A549 (cell line): ENCODE results near the gene SYP. TPM values are rescaled to one million over a fixed set of nuclear protein-coding genes. Genes with fewer than 3 reads are reported as not detected.
A peak's percentile ranks its signal among the peaks of the same experiment; 100 is the strongest.

Experiments used
- ATAC-seq, 2 experiments: fragments of 200-7000 bp in 1 of 2; fragments of >200 bp in 1 of 2; cut with Nextera tagmentation in 1 of 2; cut with Tn5 transposase in 1 of 2; 3 replicates each; pipeline versions ENCODE4 v1.8.0 to v1.9.1; 2018 to 2020; ENCODE audit warnings: mild to moderate bottlenecking in 1 of 2, moderate library complexity in 1 of 2
- CTCF ChIA-PET: fragments of 300-600 bp; sonication (Branson Sonifier 250); formaldehyde crosslinking; extraction: SDS; loops from one replicate; lab custom pipeline; 2021; ENCODE audit warnings: antibody characterized with exemption, inconsistent platforms; lab: Yijun Ruan, JAX
- POLR2A ChIA-PET: fragments of 350-600 bp; formaldehyde crosslinking; extraction: SDS; loops from one replicate; lab custom pipeline; 2021; ENCODE audit warnings: antibody characterized with exemption, inconsistent platforms; lab: Yijun Ruan, JAX
- DNase-seq, 2 experiments: peaks; one replicate each; pipeline versions ENCODE4 v3.0.0 to v3.0.0-alpha.2; 2011 to 2016; ENCODE audit warnings: low read depth in 1 of 2, low spot score in 1 of 2
- FAIRE-seq: peaks from 2 replicates; lab custom pipeline; 2011; peaks lifted over from hg19 to GRCh38; lab: Jason Lieb, UNC
- H3K27ac ChIP-seq, 2 experiments: fragments of >200 bp; sonication (Bioruptor Twin); formaldehyde crosslinking; 3 replicates each; pipeline ENCODE4 v1.5.1; 2016 to 2017
- H3K4me1 ChIP-seq: fragments of >200 bp; sonication (Bioruptor Twin); formaldehyde crosslinking; 3 replicates; pipeline ENCODE4 v1.6.1; 2016
- H3K4me2 ChIP-seq: fragments of >200 bp; sonication (Bioruptor Twin); formaldehyde crosslinking; 3 replicates; pipeline ENCODE4 v1.6.1; 2016
- H3K4me3 ChIP-seq: fragments of >200 bp; sonication (Bioruptor Twin); formaldehyde crosslinking; 3 replicates; pipeline ENCODE4 v1.5.1; 2016
- H3K9me3 ChIP-seq: fragments of >200 bp; sonication (Bioruptor Twin); formaldehyde crosslinking; 3 replicates; pipeline ENCODE4 v1.6.1; 2016
- CBX2 ChIP-seq: fragments of 200-600 bp; sonication (generic); IDR thresholded peaks from 2 replicates; pipeline ENCODE4 v1.6.1; 2016; ENCODE audit warnings: low read depth, mild to moderate bottlenecking, borderline replicate concordance
- CHD2 ChIP-seq: fragments of 150-350 bp; IDR thresholded peaks from 2 replicates; pipeline ENCODE4 v1.6.1; 2014; ENCODE audit warnings: low read length; ENCODE audit not compliant: partially characterized antibody
- EHMT2 ChIP-seq: fragments of 200-600 bp; sonication (generic); IDR thresholded peaks from 2 replicates; pipeline ENCODE4 v1.6.1; 2016; ENCODE audit warnings: antibody characterized with exemption, low read depth, mild to moderate bottlenecking, moderate library complexity
- EP300 ChIP-seq, 2 experiments: fragments of >200 bp; sonication (Bioruptor Twin); formaldehyde crosslinking; IDR thresholded peaks; 2 replicates in 1 of 2; 3 replicates in 1 of 2; pipeline ENCODE4 v1.6.1; 2016 to 2017
- HEYL ChIP-seq: fragments of 250-450 bp; sonication (Bioruptor Pico); IDR thresholded peaks from 2 replicates; pipeline ENCODE4 v1.8.0; 2021; ENCODE audit warnings: mild to moderate bottlenecking, moderate library complexity
- HOXB5 ChIP-seq: fragments of 250-450 bp; sonication (Bioruptor Pico); IDR thresholded peaks from 2 replicates; pipeline ENCODE4 v1.5.0; 2020; ENCODE audit warnings: mild to moderate bottlenecking, moderate library complexity
- JUNB ChIP-seq: fragments of >200 bp; sonication (Bioruptor Twin); formaldehyde crosslinking; IDR thresholded peaks from 2 replicates; pipeline ENCODE4 v1.6.1; 2016
- KDM1A ChIP-seq: fragments of 200-600 bp; sonication (generic); IDR thresholded peaks from 2 replicates; pipeline ENCODE4 v1.6.1; 2016; ENCODE audit warnings: low read depth, mild to moderate bottlenecking
- NFE2L2 ChIP-seq: fragments of 150-350 bp; conservative IDR thresholded peaks from 2 replicates; pipeline ENCODE4 v1.6.1; 2014; ENCODE audit warnings: low read length
- POLR2A ChIP-seq: IDR thresholded peaks from 2 replicates; pipeline ENCODE4 v1.6.1; 2012; ENCODE audit warnings: mild to moderate bottlenecking, low read length
- RAD21 ChIP-seq, 2 experiments: fragments of >200 bp in 1 of 2; sonication (Bioruptor Twin) in 1 of 2; formaldehyde crosslinking in 1 of 2; IDR thresholded peaks in 1 of 2; conservative IDR thresholded peaks in 1 of 2; 2 replicates in 1 of 2; 3 replicates in 1 of 2; pipeline ENCODE4 v1.6.1; 2012 to 2018; ENCODE audit warnings: inconsistent platforms in 1 of 2
- ZNF302 ChIP-seq: fragments of 250-450 bp; sonication (Bioruptor Pico); IDR thresholded peaks from 2 replicates; pipeline ENCODE4 v1.9.0; 2021; ENCODE audit warnings: inconsistent platforms, mild to moderate bottlenecking, moderate library complexity
- ZSCAN20 ChIP-seq: fragments of 250-450 bp; sonication (Bioruptor Pico); IDR thresholded peaks from 2 replicates; pipeline ENCODE4 v1.8.0; 2022; ENCODE audit warnings: mild to moderate bottlenecking, moderate library complexity
- WGBS: methylation state at CpG from one replicate; pipeline ENCODE4 v1.1.6; 2017; ENCODE audit errors: missing lambda C conversion rate; 5-methylcytosine and 5-hydroxymethylcytosine counted together
- polyA plus RNA-seq, 4 experiments: library from polyadenylated mRNA; depleted of rRNA in 3 of 4; stranded (reverse); fragments of >200 nt; fragmentation: RNase III in 1 of 4; extraction: RNeasy Plus Mini Kit Qiagen cat#74134 plus additional on column Dnase treatment in 1 of 4; gene quantifications; 2 replicates in 3 of 4; 3 replicates in 1 of 4; pipeline ENCODE4 v1.2.3, GENCODE V29; 2011 to 2017
- TF ChIP-seq, protein P1 (sequence below): fragments of 150-350 bp; IDR thresholded peaks from 2 replicates; pipeline ENCODE4 v1.6.1; 2014; ENCODE audit warnings: low read depth, mild to moderate bottlenecking, low read length
- TF ChIP-seq, protein P2 (sequence below): fragments of >200 bp; sonication (Bioruptor Twin); formaldehyde crosslinking; IDR thresholded peaks from 3 replicates; pipeline ENCODE4 v1.5.1; 2016
- TF ChIP-seq, protein P3 (sequence below): fragments of >200 bp; sonication (Bioruptor Twin); formaldehyde crosslinking; IDR thresholded peaks from 3 replicates; pipeline ENCODE4 v1.6.1; 2016
- TF ChIP-seq, protein P4 (sequence below): IDR thresholded peaks from 2 replicates; pipeline ENCODE4 v1.6.1; 2012
- TF ChIP-seq, protein P5 (sequence below): fragments of 200-600 bp; sonication (generic); IDR thresholded peaks from 2 replicates; pipeline ENCODE4 v1.6.1; 2016; ENCODE audit warnings: antibody characterized with exemption, mild to moderate bottlenecking, moderate library complexity

The SYP gene
- polyA plus RNA-seq, 2 of the 4 experiments (the other 2 are of a cell fraction), result 1.3 to 3.8 TPM

- H3K4me3 ChIP-seq, result no peak overlapping the region
- H3K9me3 ChIP-seq, result no peaks in the 10 kb centered on the region
- CTCF ChIA-PET, result interaction anchor here (0.7 kb wide), 1 partner anchor 19 kb away, joined by 3 read pairs; no protein-coding TSS in a partner anchor
- FAIRE-seq (no peak), DNase-seq (no peak), ATAC-seq (peak in 1 of 2 experiments; percentile 37; a peak in 1 of 6 replicates)
- no peaks in the 10 kb centered on the region for H3K4me1 ChIP-seq
- H3K27ac ChIP-seq, result no peak overlapping the region
- H3K4me2 ChIP-seq, result no peak overlapping the region
- TF ChIP-seq, protein P1, sequence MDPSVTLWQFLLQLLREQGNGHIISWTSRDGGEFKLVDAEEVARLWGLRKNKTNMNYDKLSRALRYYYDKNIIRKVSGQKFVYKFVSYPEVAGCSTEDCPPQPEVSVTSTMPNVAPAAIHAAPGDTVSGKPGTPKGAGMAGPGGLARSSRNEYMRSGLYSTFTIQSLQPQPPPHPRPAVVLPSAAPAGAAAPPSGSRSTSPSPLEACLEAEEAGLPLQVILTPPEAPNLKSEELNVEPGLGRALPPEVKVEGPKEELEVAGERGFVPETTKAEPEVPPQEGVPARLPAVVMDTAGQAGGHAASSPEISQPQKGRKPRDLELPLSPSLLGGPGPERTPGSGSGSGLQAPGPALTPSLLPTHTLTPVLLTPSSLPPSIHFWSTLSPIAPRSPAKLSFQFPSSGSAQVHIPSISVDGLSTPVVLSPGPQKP, result no peak
- TF ChIP-seq, protein P2, sequence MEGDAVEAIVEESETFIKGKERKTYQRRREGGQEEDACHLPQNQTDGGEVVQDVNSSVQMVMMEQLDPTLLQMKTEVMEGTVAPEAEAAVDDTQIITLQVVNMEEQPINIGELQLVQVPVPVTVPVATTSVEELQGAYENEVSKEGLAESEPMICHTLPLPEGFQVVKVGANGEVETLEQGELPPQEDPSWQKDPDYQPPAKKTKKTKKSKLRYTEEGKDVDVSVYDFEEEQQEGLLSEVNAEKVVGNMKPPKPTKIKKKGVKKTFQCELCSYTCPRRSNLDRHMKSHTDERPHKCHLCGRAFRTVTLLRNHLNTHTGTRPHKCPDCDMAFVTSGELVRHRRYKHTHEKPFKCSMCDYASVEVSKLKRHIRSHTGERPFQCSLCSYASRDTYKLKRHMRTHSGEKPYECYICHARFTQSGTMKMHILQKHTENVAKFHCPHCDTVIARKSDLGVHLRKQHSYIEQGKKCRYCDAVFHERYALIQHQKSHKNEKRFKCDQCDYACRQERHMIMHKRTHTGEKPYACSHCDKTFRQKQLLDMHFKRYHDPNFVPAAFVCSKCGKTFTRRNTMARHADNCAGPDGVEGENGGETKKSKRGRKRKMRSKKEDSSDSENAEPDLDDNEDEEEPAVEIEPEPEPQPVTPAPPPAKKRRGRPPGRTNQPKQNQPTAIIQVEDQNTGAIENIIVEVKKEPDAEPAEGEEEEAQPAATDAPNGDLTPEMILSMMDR, result no peak
- no peak for TF ChIP-seq EHMT2
- TF ChIP-seq CBX2, result no peak
- TF ChIP-seq, all 56 proteins: peak for 0
- POLR2A ChIA-PET, result no interaction called here
- WGBS, result 88% methylated on average over 21 of the region's 44 CpGs
Observed at GRCh38 chrX:49230500-49231232, 30.7 kb upstream of the SYP start.

- POLR2A ChIA-PET, result no interaction called here
- 96% methylated on average over 16 of the region's 17 CpGs for WGBS
Observed at GRCh38 chrX:49228185-49228584, 28.2 kb upstream of the SYP start.

More at GRCh38 chrX:49228185-49228584, 28.2 kb upstream of the SYP start:
- Histone ChIP-seq H3K4me2 (no peak overlapping the region), H3K27ac (no peak overlapping the region), H3K4me1 (no peaks in the 10 kb centered on the region)
- ATAC-seq, result no peak
- CTCF ChIA-PET, result no interaction called here
- TF ChIP-seq ZSCAN20 (CRISPR knock-in tag) (no peak), RAD21 (conservative IDR thresholded peaks at IDR 0.05 in 1 of 2, IDR thresholded peaks at IDR 0.05 in 1 of 2) (no peak), CHD2 (no peak), EP300 (IDR thresholded peaks at IDR 0.05) (no peak), NFE2L2 (no peak), HOXB5 (CRISPR knock-in tag) (no peak), HEYL (CRISPR knock-in tag) (no peak), ZNF302 (CRISPR knock-in tag) (no peak), POLR2A (no peak), JUNB (no peak), KDM1A (no peak)
- TF ChIP-seq, protein P3, sequence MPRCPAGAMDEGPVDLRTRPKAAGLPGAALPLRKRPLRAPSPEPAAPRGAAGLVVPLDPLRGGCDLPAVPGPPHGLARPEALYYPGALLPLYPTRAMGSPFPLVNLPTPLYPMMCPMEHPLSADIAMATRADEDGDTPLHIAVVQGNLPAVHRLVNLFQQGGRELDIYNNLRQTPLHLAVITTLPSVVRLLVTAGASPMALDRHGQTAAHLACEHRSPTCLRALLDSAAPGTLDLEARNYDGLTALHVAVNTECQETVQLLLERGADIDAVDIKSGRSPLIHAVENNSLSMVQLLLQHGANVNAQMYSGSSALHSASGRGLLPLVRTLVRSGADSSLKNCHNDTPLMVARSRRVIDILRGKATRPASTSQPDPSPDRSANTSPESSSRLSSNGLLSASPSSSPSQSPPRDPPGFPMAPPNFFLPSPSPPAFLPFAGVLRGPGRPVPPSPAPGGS, result no peak
- TF ChIP-seq, protein P4, sequence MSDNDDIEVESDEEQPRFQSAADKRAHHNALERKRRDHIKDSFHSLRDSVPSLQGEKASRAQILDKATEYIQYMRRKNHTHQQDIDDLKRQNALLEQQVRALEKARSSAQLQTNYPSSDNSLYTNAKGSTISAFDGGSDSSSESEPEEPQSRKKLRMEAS, result no peak
- TF ChIP-seq, protein P5, sequence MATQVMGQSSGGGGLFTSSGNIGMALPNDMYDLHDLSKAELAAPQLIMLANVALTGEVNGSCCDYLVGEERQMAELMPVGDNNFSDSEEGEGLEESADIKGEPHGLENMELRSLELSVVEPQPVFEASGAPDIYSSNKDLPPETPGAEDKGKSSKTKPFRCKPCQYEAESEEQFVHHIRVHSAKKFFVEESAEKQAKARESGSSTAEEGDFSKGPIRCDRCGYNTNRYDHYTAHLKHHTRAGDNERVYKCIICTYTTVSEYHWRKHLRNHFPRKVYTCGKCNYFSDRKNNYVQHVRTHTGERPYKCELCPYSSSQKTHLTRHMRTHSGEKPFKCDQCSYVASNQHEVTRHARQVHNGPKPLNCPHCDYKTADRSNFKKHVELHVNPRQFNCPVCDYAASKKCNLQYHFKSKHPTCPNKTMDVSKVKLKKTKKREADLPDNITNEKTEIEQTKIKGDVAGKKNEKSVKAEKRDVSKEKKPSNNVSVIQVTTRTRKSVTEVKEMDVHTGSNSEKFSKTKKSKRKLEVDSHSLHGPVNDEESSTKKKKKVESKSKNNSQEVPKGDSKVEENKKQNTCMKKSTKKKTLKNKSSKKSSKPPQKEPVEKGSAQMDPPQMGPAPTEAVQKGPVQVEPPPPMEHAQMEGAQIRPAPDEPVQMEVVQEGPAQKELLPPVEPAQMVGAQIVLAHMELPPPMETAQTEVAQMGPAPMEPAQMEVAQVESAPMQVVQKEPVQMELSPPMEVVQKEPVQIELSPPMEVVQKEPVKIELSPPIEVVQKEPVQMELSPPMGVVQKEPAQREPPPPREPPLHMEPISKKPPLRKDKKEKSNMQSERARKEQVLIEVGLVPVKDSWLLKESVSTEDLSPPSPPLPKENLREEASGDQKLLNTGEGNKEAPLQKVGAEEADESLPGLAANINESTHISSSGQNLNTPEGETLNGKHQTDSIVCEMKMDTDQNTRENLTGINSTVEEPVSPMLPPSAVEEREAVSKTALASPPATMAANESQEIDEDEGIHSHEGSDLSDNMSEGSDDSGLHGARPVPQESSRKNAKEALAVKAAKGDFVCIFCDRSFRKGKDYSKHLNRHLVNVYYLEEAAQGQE, result no peak
- TF ChIP-seq, all 56 proteins: peak for 0
- H3K4me3 ChIP-seq, result no peak overlapping the region
- no peaks in the 10 kb centered on the region for H3K9me3 ChIP-seq
- no peak for DNase-seq
- no peak for FAIRE-seq
